GM18508 (cell line): ENCODE data around the gene SLC1A2.

Source experiments
- ATAC-seq: cut with Tn5 transposase; IDR thresholded peaks from one replicate; pipeline ENCODE4 v1.9.1; 2021; ENCODE audit warnings: moderate number of reproducible peaks; ENCODE audit not compliant: insufficient read depth, unreplicated experiment

The SLC1A2 gene

DNA sequence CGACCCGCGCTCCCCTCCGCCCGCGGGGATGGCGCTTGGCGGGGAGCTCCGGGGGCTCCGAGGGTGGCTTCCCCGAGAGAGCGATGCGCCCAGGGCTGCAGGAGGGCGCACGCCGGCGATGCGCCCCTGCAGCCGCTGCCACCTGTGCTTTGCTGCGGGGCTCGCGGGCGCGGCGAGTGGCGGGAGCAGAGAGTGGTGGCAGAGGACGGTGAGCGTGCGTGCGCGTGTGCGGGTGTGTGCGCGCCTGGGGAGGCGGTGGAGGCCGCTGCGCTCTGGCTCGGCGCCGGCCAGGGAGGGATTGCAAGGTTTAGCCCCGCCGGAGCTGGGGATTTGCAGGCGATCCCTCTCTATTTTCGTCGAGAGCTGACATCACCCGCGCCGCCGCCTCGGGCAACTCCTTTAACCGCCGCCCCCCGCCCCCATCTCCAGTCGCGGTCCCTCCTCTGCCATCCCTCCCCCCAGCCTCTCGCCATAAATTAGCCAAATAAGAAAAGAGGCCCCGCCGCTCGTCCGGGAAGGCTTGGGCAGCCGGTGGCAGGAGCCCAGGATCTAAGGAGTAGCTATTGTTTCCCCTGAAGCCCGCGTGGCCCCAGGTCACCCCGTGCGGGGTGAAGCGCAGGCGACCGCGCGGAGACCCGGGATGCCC lies at the start of gene SLC1A2:
Gene SLC1A2, minus strand, starts transcription at position 375 of the 646 bp plus-strand sequence. CDS start 592 bp downstream, outside the sequence.
- ATAC-seq: no peak

DNA sequence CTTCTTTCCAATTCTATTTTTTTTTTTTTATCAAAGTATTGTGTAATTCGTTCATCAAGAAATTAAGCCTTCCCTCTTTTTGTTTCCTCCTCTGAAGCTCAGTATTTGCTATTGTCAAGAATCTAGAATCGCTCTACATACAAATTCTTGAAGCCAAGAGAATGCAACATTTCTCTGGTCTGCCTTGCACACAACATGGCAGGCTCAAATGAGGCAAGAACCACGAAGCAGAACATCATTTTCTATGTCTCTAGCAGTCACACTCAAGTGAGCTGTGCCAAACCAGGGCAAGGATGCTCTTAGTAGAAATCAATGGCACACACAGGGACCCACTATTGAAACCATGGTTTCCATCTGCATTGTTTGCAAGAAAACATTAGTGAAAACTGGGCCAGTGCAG lies 46.7 kb upstream of the SLC1A2 start:
- no peak for ATAC-seq

DNA sequence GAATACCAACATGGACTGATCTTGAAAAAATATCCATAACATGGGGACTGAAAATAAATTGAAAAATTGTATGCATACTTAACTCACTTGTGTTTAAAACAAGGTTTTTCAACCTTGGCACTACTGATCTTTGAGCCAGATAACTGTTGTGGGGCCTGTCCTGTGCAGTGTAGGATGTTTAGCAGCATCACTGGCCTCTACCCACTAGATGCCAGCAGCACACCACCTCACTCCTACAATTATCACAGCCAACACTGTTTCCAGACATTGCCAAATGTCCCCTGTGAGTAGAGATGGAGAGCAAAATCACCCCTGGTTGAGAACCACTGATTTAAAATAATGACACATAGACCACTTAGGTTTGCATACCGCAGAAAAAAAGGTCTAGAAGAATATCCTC lies 45.0 kb upstream of the SLC1A2 start:
- no peak for ATAC-seq

DNA sequence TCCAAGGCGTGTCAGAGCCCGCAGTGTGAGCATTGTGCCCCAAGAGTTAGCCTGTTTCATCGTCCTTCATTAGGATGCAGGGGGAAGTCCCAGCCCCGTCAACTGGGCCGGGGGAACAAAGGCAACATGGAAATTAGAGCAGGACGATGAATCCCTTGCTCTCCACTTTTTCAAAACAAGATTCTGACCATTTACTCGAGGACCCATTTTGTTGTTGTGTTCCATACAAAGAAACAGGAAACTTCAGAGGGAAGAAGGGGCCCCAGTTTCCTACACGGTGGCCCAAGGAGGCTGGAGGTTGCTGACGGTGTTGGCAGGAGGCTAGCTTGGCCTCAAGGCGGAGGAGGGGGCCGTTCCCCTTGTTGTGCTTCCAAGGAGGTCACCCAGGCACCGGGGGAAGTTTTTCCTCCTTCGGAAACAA lies 44.0 kb upstream of the SLC1A2 start:
- no peak for ATAC-seq

DNA sequence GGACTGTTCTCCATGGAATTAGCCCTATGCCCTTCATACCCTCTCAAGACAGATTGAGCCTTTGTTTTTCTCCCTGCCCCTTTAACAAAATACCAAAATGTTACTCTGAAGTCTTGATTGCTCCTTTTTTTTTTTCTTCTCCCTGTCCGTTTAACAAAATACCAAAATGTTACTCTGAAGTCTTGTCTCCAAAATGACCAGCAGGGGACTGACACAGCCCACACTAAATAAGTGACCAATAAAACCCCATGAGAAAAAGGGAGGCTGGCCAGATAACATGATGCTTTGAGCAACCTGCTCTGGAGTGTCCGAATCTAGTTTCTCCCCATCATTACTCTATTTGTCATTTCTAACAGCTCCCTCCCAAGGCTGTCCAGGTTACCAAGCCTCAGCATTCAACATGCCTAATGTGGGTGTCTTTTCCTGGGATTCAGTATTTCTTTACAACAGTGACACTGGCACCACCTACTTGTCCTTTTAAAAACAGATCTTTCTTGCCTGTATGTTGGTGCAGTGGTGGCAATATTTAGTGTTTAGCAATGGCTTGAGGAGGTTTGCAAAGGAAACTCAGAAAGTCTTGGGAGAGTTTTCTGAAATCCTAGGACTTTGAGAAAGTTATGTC lies 42.7 kb upstream of the SLC1A2 start:
- no peak for ATAC-seq

DNA sequence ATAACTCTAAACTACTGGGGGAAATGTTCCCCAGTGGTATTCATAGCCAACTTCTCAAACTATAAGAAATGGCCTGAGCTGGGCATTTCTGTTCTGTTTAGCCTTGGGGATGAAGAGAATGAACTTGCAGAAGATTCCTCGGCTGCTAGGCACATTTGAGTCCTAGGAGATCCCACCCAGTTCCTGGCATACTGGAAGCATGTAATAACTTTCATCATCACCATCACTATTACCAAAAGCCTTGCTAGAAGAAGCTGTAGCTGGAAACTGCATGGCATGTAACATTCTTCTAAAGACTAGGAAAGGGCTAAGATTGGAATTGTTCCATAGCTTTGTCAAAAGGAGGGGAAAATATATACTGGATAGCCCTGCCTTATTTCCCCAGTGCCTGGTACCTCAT lies 40.1 kb upstream of the SLC1A2 start:
- no peak for ATAC-seq

DNA sequence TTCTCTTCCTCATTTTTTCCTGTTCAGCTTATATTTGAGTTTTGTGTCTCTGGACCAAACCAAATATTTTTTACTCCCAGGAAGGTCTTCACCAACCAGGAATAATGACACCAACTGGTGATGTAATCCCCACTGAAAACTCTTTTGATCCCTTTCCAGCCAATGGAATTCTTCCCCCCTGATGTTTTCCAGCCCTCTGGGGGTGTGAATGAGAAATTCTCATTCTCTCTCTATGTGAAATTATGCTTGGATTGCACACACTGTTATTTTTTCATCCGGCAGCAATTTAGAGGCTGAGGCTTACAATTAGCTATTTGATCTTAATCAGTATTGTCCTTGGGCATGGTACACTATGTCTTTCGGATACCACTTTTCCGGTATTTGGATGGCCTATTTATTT lies 39.5 kb upstream of the SLC1A2 start:
- no peak for ATAC-seq

DNA sequence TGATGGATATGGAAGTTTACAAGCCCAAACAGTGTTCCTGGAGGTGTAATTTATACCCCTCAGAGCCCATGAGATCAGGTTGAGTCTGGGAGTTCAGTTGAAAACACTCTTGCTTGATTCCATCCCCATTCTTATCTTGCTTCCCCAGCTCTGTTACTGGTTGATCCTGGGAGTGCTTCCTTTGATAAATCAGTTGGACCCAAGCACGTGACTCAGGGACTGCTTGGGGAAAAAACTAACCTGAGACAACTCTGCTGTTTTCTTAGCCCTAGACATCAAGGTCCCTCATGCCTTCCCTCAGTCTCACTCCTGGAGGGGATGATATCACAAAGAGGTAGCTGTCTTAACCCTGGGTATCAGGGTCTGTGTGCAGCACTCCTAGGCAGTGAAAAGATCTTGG lies 35.0 kb upstream of the SLC1A2 start:
- no peak for ATAC-seq

DNA sequence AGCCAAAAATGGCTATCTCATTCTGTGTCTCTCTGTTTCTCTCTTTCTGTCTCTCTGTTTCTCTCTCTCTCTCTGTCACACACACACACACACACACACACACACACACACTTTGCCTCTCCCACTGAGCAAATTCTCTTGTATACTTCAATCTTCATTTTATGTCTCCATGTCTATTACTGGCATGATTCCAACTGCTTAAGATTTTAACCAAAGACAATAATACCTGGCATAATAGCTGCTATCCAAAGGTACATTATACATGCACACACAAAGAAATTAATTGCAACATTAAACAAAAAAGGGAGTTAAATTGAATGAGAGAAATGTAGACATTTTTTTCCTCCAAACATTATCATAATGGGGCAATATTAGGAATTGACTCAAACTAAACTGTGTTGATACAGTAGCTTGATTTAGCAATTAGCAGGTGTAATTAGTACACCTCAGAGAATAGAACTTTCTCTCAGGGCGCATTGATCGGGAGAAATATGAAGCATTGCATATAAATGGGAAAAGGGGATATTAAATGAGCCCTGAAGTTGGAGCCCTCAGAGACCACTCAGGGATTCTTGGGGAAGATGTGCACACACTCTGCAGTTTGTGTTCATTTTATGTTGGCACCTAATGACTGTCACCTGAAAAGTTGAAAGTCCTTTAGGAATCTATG lies 17.4 kb upstream of the SLC1A2 start:
- no peak for ATAC-seq

DNA sequence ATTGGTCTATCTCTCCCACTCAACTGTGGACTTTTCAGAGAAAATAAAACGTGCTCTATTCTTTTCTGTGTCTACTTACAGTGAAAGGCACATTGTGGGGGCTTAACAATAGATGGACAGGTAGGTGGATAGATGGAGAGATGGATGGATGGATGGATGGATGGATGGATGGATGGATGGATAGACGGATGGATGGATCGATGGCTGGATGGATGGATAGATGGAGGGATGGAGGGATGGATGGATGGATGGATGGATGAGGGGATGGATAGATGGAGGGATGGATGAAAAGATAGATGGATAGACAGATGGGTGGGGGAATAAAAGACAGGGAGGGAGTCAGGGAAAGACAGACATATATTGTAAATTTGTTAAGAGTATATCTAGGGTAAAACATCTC lies 14.2 kb upstream of the SLC1A2 start:
- no peak for ATAC-seq

DNA sequence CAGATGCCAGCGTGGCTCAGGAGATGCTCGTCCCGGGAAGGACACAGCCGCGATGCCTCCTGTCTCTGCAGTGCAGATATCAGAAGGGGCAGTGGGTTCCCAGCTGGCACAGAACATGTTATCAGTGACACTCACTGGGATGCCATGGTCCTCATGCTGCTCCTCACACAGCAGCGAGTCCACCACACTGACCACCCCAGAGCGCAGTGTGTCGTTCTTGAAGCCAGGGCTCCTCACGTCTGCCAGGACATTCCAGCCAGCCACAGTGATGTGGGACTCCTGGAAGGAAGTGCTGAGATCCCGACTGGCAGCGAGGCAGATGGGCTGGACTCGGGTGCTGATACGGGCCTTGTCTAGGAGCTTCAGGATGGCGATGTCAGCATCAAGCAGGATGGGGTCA lies 13.1 kb upstream of the SLC1A2 start:
- ATAC-seq: no peak

DNA sequence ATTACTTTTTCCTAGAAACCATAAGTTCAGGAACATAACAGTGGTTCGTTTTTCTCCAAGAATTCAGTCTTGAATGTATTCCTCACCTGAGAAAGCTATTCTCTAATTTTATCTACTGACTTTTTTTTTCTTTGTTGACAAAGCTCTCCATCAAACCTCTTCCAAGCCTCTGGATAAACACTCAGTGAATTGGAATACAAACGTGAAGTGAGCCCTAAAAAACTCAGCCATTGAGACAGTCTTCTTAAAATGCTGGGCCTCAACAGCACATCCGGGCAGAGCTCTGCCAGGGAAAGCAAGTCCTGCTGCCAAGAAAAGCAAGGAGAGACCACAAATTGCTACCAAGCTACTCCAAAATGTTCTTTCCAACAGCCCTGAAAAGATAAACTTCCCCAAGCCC lies 7.7 kb upstream of the SLC1A2 start:
- ATAC-seq: no peak

DNA sequence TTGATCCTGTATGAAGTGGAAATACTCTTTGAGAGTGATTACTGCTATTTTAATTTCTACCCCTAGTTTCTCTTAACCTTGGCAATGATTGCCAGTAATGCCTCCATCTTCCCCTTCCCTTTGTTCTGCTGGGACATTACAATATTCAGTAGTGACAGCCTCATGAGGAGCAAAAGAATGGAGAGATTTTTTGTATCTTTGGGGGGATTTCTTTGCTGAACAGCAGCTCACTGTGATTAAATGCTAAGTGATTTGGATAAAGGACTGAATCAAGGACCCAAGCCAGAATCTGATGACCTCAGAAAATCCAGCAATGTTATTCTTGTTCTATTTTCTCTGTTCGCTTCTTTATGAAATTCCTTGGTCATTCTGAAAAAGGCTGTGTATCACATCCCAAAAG lies 7.0 kb upstream of the SLC1A2 start:
- ATAC-seq: no peak

DNA sequence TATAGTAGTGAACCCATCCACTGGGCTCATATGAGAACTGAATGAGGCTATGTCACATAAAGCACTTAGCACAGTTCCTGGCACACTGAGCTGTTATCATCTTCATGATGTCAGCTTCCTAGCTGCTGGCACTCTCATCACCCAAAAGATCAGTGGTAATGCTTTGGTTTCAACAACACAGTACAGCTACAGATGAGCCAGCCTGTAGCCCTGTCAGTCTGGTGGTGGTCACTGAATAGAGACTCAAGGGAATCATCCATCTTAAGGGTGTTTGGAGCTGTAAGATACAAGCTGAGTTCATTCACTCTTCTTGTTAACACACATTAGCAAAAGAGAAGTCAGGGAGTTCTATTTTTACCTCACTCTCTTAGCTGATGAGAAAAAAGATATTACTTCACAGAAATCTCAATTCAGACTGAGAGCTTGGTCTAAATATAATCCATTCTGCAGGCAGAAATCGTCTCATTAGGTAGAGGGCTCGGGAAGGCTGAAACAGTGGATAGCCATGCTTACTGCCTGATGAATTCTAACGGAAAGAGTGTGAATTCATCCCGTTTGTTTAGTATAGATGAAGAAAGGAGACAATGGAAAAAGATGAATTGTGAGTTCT lies 6.3 kb upstream of the SLC1A2 start:
- no peak for ATAC-seq

DNA sequence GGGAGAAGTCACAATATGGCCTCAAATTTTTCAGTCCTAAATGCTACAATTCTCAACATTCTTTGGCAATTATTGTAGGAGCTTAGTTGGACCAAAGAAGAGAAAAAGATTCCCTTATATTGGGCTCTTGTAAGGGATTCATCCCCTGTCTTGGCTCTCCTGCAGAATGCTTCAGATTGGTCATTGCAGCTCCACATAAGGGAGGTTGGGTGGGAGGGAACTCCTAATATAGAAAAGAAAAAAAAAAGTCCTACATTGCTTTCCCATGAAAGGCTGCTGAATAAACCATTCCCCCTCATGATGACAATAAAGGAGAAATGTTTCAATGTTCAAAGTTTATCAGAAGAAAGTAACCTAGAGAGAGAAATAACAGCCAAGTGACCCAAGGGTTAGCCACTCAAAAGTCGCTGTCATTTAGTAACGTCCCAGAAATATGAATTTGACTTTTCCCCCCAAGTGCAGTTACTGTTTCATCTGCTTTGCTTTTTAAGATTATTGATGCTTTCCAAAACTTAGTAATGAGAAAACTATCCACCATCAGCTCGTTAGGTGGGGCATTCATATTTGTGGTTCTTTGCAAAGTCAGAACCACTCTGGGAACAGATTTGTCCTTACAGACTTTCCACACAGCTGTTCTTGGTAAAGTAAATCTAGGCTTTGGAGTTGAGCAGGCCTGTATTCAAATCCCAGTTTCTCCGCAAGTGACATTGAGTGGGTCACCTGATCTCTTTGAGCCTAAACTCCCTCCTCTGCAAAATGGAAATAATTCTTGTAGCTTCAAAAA lies 5.0 kb upstream of the SLC1A2 start:
- no peak for ATAC-seq

DNA sequence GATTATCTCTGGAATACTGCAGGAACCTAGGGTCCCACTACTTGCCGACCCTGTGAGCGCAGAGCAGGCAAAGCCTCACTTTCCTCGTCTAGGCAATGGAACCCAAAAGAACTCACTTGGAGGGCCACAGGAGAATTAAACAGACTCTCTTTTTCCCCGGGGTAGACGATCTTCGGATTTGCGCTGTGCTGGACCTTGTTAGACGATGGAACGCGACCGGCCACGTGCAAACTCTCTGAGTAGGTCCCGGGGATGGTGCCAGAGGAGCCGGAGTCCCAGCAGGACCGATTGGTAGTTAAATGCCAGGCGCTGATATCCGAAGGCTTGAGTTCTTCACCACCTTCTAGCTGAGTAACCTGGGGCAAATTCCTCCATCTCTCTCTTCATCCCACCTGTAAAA lies 1.0 kb upstream of the SLC1A2 start:
- no peak for ATAC-seq

DNA sequence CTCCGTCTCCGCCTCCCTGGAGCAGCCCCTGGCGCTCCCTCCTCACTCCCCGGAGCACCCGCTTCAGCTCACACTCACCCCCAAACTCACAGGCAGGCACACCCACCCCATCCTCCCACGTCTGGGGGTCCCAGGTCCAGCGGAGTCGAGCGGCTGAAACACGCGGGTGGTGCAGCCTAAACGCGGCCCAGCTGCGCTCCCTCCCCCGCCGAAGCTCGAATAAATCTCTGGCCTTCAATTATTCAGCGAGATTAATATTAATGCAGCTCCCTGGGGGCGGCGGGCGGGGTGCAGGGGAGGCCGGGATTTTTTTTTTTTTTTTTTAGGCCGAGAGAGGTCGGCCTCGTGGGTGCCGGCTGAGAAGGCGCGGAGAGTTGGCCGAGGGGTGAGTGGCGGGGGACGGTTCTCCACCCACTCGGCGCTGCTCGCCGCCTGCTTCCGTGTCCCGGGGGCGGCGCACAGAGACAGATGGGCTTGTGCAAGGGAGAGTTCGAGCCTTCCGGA lies 524 bp upstream of the SLC1A2 start:
- ATAC-seq: no peak

DNA sequence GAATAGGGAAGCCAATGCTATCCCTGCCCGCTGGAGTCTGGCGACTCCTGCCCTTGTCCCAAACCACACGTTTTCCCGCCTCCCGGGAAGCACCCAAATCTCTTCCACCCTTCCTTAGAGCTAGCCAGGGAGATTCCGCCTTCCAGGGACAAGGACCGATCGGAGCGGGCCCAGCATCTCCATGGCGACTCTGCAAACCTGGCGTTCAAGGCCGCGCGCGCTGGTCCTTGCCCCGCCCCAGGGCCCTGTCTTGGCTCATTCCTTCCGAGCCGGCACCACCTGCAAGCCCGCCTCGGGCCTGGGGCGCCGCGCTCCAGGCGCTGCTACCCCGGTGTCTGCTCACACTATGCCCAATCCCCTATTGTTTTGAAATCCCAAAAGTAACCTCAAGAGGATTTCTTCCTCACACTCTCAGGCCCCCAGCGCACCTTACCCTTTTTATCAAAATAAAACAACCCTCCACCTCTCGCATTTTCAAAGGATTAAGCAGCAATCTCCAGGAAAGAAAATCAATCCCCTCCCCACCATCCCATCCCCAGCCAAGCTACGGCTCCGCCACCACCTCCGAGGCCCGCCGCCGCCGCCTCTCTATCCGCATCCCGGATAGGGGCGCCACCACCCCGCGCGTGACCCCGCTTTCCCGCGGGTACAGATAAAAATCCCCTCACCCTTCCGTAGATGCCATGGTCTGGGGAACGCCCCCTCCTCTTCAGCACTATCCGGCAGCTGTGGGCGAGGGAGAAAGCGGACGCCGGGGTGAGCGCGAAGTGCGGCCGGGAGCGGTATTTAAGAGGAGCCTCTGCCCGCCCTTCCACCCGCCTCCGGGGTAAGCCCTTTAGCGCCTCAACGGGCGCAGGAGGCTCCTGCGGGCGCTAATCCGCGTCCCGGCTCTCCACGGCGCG lies 825 bp downstream of the SLC1A2 start:
- no peak for ATAC-seq

DNA sequence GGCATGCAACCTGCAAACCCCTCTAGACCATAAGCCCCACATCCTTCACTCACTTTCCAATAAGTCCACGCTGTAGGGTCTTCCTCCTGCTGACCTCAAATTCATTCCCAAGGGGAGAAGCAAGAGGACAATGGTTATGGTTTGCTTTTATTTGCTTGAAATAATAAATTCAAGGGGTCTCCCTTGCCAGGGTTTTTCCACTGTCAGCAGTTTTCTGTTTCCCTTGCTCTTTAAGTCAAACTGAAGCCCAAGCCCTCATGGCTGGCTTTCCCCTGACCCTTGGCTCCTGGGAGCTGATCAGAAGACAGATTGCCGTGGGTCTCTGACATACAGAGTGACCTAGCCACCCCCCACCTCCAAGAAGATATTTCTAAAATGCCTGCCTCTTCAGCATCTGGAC lies 3.9 kb downstream of the SLC1A2 start:
- no peak for ATAC-seq
